ENCODE results near the gene LMNTD2.

Gene LMNTD2

GRCh38 chr11:560305-561147 lies at the start of gene LMNTD2, which contains the start of gene RASSF7:
LMNTD2 (minus strand) TSS chr11:560738; CDS start chr11:560716, 22 bp downstream.
RASSF7 (plus strand) TSS chr11:560970; CDS start chr11:561769, 799 bp downstream.
- TF ChIP-seq JUND (IDR thresholded peaks at IDR 0.05; ENCODE audit: low read depth): no peak
- in situ Hi-C loops (cut with HindIII; ENCODE audit: low pct_unique_long_range_greater_than_20kb, low sequenced_read_pairs): no loop called here
- peak; percentile 92 to 95 for DNase-seq (ENCODE audit: low read depth in 1 of 2, low spot score in 1 of 2)

- DNase-seq (ENCODE audit: low read depth in 1 of 2, low spot score in 1 of 2): no peak
- in situ Hi-C loops (cut with HindIII; ENCODE audit: low pct_unique_long_range_greater_than_20kb, low sequenced_read_pairs): no loop called here
- TF ChIP-seq JUND (IDR thresholded peaks at IDR 0.05; ENCODE audit: low read depth): no peak
These were observed 48.8 kb upstream of the LMNTD2 start for GRCh38 chr11:609341-609811.

GRCh38 chr11:608791-609251 lies 48.3 kb upstream of the LMNTD2 start:
- no peak for DNase-seq (ENCODE audit: low read depth in 1 of 2, low spot score in 1 of 2)
- in situ Hi-C loops (cut with HindIII; ENCODE audit: low pct_unique_long_range_greater_than_20kb, low sequenced_read_pairs): no loop called here
- no peak for TF ChIP-seq JUND (IDR thresholded peaks at IDR 0.05; ENCODE audit: low read depth)

GRCh38 chr11:607971-608659 lies 47.6 kb upstream of the LMNTD2 start:
- in situ Hi-C loops (cut with HindIII; ENCODE audit: low pct_unique_long_range_greater_than_20kb, low sequenced_read_pairs): no loop called here
- no peak for DNase-seq (ENCODE audit: low read depth in 1 of 2, low spot score in 1 of 2)
- no peak for TF ChIP-seq JUND (IDR thresholded peaks at IDR 0.05; ENCODE audit: low read depth)

GRCh38 chr11:607020-607780 lies 46.7 kb upstream of the LMNTD2 start:
- DNase-seq (ENCODE audit: low read depth in 1 of 2, low spot score in 1 of 2): no peak
- in situ Hi-C loops (cut with HindIII; ENCODE audit: low pct_unique_long_range_greater_than_20kb, low sequenced_read_pairs): no loop called here
- TF ChIP-seq JUND (IDR thresholded peaks at IDR 0.05; ENCODE audit: low read depth): no peak

GRCh38 chr11:606245-606644 lies 45.7 kb upstream of the LMNTD2 start:
- DNase-seq (ENCODE audit: low read depth in 1 of 2, low spot score in 1 of 2): peak; percentile 72 to 79
- no peak for TF ChIP-seq JUND (IDR thresholded peaks at IDR 0.05; ENCODE audit: low read depth)
- in situ Hi-C loops (cut with HindIII; ENCODE audit: low pct_unique_long_range_greater_than_20kb, low sequenced_read_pairs): no loop called here

GRCh38 chr11:605286-606129 lies 45.0 kb upstream of the LMNTD2 start:
- DNase-seq (ENCODE audit: low read depth in 1 of 2, low spot score in 1 of 2): no peak
- in situ Hi-C loops (cut with HindIII; ENCODE audit: low pct_unique_long_range_greater_than_20kb, low sequenced_read_pairs): no loop called here
- no peak for TF ChIP-seq JUND (IDR thresholded peaks at IDR 0.05; ENCODE audit: low read depth)

- DNase-seq (ENCODE audit: low read depth in 1 of 2, low spot score in 1 of 2): no peak
- in situ Hi-C loops (cut with HindIII; ENCODE audit: low pct_unique_long_range_greater_than_20kb, low sequenced_read_pairs): no loop called here
- TF ChIP-seq JUND (IDR thresholded peaks at IDR 0.05; ENCODE audit: low read depth): no peak
These were observed 42.6 kb upstream of the LMNTD2 start for GRCh38 chr11:603154-603553.

- in situ Hi-C loops (cut with HindIII; ENCODE audit: low pct_unique_long_range_greater_than_20kb, low sequenced_read_pairs): no loop called here
- no peak for TF ChIP-seq JUND (IDR thresholded peaks at IDR 0.05; ENCODE audit: low read depth)
- DNase-seq (ENCODE audit: low read depth in 1 of 2, low spot score in 1 of 2): no peak
These were observed 41.2 kb upstream of the LMNTD2 start for GRCh38 chr11:601573-602245.

GRCh38 chr11:598005-598680 lies 37.6 kb upstream of the LMNTD2 start:
- DNase-seq (ENCODE audit: low read depth in 1 of 2, low spot score in 1 of 2): no peak
- no peak for TF ChIP-seq JUND (IDR thresholded peaks at IDR 0.05; ENCODE audit: low read depth)
- in situ Hi-C loops (cut with HindIII; ENCODE audit: low pct_unique_long_range_greater_than_20kb, low sequenced_read_pairs): no loop called here

Data from T47D (cell line).